SH-SY5Y (cell line): ENCODE data around the gene DMGDH.

Source experiments
- GATA2 ChIP-seq: IDR thresholded peaks from 2 replicates; pipeline ENCODE4 v1.6.1; 2011; ENCODE audit warnings: mild to moderate bottlenecking, low read depth, low read length
- GATA3 ChIP-seq: IDR thresholded peaks from 2 replicates; pipeline ENCODE4 v1.6.1; 2011; ENCODE audit warnings: low read depth, mild to moderate bottlenecking, low read length, moderate library complexity

- TF ChIP-seq GATA2 (no peak), GATA3 (no peak)
These were observed at the start of gene DMGDH, which contains the start of gene BHMT2 for GRCh38 chr5:79069488-79070349.
